GOT3 (cell line): Measurements from ENCODE around the gene FBRSL1.

Experiments used
- DNase-seq: peaks from one replicate; lab custom pipeline; 2025; ENCODE audit warnings: mixed read lengths; lab: John Stamatoyannopoulos, UW

Gene FBRSL1

DNA sequence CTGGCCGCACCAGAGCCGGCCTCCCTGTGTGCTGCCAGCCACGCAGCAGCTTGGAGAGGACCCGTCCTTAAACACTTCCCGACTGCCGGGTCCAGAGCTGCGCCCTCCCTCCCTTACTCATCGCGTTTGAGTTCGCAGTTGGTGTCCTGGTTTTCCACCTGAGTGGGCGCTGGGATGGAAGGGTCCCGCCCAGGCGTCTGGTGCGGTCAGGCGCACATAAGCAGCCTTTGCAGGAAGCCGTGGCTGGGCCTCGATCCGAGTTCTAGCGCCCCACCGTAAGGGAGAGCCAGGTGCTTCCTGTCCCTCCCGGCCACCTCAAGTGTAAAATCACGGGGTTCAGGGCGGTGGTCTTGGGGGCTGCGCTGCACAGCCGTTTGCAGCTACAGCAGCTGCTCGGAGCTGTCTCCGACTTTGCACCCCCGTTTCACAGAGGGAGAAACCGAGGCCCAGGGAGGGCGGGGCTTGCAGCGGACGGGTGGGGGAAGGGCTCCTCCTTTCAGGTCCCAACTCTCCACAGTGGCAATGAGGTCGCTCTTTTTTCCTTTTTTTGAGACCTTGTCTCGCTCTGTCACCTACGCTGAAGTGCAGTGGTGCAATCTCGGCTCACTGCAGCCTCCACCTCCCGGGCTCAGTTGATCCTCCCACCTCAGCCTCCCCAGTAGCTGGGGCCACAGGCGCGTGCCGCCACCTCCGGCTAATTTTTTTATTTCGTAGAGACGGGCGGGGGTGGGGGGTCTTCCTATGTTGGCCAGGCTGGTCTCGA is 69.1 kb downstream of the FBRSL1 start:
- no peak for DNase-seq

DNA sequence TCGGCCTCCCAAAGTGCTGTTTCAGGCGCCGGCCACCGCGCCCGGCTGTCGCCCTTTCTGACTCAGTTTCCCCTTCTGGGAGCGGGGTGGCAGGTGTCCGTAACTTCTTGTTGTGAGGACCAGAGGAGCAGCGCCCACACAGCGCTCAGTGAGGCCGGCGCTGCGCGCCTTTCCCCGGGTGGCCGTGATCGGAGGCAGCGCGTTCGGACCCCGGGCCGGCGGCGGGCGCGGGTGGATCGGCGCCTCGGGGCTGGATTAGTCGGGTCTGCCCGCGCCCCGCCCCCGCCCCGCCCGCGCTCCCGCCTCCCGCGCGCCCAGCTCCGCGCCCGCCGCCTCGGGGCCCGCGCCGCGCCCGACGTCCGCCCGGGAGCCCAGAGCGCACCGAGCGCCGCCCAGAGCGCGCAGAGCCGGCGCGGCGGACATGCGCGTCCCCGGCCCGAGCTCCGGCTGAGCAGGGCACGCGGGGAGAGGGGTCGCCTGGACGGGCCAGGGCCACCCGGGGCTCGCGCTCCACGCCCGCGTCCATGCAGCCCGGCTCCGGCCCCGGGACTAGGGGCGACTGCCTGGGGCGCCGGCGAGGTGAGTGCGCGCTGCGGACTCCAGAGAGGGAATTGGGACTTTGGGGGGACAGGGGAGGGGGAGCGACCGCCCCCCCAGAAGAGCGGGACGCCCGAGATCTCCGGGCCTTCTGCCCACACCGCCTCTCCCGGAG is 69.9 kb downstream of the FBRSL1 start:
- DNase-seq: no peak

DNA sequence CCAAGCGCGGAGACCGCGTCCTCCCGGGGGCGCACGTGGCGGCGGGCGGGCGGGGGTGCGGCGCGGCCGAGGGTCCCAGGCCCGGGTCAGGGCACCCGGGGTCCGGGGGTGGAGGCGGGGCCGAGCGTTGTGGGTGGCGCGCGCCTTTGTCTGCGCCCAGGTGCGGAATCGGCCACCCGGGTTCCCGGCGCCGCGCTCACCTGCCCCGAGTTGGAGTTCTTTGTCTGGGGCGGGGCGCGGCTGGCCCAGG is 70.3 kb downstream of the FBRSL1 start:
- DNase-seq: no peak

DNA sequence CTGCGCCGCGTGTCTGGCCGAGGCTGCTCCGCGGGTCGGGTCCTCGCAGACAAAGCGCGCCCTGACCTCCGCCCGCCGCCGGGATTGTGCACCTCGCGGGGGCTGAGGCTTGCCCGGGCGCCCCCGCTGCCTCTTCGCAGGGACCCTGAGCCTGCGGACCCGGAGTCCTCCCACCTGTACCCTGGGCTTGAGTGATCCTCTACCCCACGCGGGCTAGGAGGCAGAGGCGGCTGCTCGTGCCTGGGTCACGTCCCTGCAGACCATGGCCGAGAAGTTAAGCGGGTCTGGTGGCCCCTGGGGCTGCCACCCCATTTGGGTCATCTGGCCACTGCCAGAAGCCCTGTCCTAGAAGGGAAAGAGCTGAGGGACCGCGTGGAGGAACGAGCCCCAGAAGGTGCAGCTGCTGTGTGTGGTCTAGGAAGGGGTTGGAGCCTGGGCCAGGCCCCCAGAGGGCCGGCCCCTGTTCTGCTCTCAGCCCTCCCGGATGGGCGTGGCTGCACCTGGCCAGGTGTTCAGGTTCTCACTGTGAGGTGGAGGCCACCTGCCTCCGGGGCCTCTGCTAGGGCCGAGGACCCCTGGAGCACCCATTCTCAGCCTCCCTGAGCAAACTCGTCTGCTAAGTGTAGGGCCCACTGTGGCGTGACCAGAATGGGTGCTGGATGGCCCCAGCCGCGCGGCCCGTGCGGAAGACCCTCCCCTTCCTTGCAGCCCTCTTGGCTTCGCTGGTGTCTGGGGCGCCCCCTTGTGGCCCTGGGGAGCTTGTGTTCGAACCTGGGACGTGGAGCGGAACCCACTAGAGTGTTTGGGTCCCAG is 70.9 kb downstream of the FBRSL1 start:
- no peak for DNase-seq
